ENCODE measurements around the gene HOXD8. TPM values are rescaled to one million over a fixed set of nuclear protein-coding genes. Genes with fewer than 3 reads are reported as not detected.

The HOXD8 gene
- total RNA-seq, 1 donor from 2014 or later, result not detected

DNA sequence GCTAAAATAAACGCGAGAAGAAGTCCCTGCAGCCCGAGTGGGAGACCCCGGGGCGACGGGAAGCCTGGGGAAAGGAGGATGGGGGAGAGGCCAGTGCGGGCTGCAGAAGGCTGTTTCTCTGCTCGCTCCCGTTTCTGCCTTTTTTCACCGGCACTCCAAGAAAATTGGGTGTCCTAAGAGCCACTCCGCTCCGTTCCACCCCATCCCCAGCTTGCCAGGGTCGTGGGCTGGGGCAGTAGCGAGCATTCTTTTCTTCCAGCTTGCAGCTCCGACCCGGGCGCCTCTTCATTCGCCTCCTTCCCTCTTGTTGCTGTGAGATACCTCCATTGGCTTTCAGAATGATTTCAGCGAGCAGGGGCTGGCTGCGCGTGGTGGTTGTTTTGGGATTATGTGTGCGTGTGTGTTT, 28.7 kb downstream of the HOXD8 start:
- H4K20me1 ChIP-seq (ENCODE audit: insufficient read depth, low read length), result no peaks in the 10 kb centered on the region
- peaks cover 86% of the 10 kb centered on the region for H3K27me3 Mint-ChIP-seq (ENCODE audit: low read depth, unreplicated experiment)
- peak overlapping the region; percentile 42 for H3K27ac ChIP-seq (ENCODE audit: low read depth, low read length)
- H3K9me3 ChIP-seq (ENCODE audit: insufficient read depth, low read depth, low read length), result peaks cover 4% of the 10 kb centered on the region
- no peaks in the 10 kb centered on the region for H3K4me1 Mint-ChIP-seq (ENCODE audit: low read depth, unreplicated experiment)
- no peak for FAIRE-seq
- H3K4me2 ChIP-seq (ENCODE audit: low read length), result peak overlapping the region; percentile 82
- H3K27me3 ChIP-seq (ENCODE audit: insufficient read depth, low read length), result peaks cover 88% of the 10 kb centered on the region
- no peak for DNase-seq (ENCODE audit: low read depth)
- peak overlapping the region; percentile 36 for H3K4me3 ChIP-seq (ENCODE audit: insufficient read depth, low read depth, low read length)
- H2AFZ ChIP-seq (ENCODE audit: low read depth, low read length), result no peak overlapping the region
- peak overlapping the region; percentile 70 for H3K9ac ChIP-seq (ENCODE audit: low read length)
- H3K9me3 Mint-ChIP-seq (ENCODE audit: unreplicated experiment), result peaks cover 21% of the 10 kb centered on the region
- peaks cover 3% of the 10 kb centered on the region for H3K36me3 Mint-ChIP-seq (ENCODE audit: low read depth, unreplicated experiment)
- TF ChIP-seq, protein P1, sequence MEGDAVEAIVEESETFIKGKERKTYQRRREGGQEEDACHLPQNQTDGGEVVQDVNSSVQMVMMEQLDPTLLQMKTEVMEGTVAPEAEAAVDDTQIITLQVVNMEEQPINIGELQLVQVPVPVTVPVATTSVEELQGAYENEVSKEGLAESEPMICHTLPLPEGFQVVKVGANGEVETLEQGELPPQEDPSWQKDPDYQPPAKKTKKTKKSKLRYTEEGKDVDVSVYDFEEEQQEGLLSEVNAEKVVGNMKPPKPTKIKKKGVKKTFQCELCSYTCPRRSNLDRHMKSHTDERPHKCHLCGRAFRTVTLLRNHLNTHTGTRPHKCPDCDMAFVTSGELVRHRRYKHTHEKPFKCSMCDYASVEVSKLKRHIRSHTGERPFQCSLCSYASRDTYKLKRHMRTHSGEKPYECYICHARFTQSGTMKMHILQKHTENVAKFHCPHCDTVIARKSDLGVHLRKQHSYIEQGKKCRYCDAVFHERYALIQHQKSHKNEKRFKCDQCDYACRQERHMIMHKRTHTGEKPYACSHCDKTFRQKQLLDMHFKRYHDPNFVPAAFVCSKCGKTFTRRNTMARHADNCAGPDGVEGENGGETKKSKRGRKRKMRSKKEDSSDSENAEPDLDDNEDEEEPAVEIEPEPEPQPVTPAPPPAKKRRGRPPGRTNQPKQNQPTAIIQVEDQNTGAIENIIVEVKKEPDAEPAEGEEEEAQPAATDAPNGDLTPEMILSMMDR (IDR thresholded peaks at IDR 0.05; ENCODE audit: insufficient read depth, low read depth, low read length), result no peak
- TF ChIP-seq EZH2 (IDR thresholded peaks at IDR 0.05; ENCODE audit: insufficient read depth, low read length), result no peak
- peaks cover 2% of the 10 kb centered on the region for H3K4me1 ChIP-seq (ENCODE audit: insufficient read depth, low read length)
- no peaks in the 10 kb centered on the region for H3K36me3 ChIP-seq (ENCODE audit: insufficient read depth, low read length)
- no peaks in the 10 kb centered on the region for H3K79me2 ChIP-seq (ENCODE audit: insufficient read depth, low read length)
- H3K4me3 Mint-ChIP-seq (ENCODE audit: unreplicated experiment), result no peak overlapping the region
- H3K27ac Mint-ChIP-seq (ENCODE audit: unreplicated experiment), result peak overlapping the region; percentile 38

DNA sequence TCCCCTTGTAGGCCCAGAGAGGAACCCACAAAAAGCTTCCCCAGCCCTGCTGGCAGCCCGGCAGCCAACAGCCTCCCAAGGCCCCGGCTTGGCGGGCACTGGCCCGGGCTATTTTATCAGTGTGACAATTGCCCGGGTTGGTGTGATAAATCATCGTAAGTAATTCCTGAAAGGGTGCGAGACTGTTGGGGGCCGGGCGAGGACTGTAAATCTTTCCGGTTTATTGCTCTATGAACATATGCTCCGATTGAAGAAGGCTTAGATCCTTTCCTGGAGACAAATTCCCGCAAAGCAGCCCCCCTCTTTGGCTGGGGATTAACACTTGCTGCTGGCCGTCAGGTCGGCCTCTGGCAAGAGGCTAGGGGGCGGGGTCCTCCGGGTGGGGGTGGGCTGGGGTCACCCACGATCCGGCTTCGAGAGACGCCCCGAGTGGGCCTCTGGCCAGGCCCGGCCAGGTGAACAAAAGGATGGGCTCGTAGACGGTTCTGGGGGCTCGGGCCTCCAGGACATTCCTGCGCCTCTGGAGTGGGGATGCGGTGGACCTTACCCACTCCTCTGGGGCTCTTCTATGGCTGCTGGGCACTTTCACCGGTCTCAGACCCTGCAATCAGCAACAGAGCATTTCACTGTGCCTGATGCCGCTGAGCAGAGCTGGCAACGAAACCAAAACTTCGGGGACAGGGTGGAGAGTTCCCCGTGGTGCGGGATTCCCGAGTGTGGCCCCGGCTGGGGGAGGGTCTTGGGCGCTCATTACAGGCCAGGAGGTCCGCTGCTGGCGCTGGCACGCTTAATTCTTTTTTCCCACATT, 29.6 kb downstream of the HOXD8 start:
- no peak for FAIRE-seq
- DNase-seq (ENCODE audit: low read depth), result no peak
- no peaks in the 10 kb centered on the region for H4K20me1 ChIP-seq (ENCODE audit: insufficient read depth, low read length)
- H3K27ac ChIP-seq (ENCODE audit: low read depth, low read length), result peak overlapping the region; percentile 19
- H3K79me2 ChIP-seq (ENCODE audit: insufficient read depth, low read length), result no peaks in the 10 kb centered on the region
- H3K4me3 ChIP-seq (ENCODE audit: insufficient read depth, low read depth, low read length), result no peak overlapping the region
- no peak overlapping the region for H2AFZ ChIP-seq (ENCODE audit: low read depth, low read length)
- Mint-ChIP-seq H3K4me3 (ENCODE audit: unreplicated experiment) (no peak overlapping the region), H3K27me3 (ENCODE audit: low read depth, unreplicated experiment) (peaks cover 86% of the 10 kb centered on the region), H3K36me3 (ENCODE audit: low read depth, unreplicated experiment) (peaks cover 4% of the 10 kb centered on the region), H3K4me1 (ENCODE audit: low read depth, unreplicated experiment) (no peaks in the 10 kb centered on the region), H3K9me3 (ENCODE audit: unreplicated experiment) (peaks cover 22% of the 10 kb centered on the region), H3K27ac (ENCODE audit: unreplicated experiment) (no peak overlapping the region)
- H3K9me3 ChIP-seq (ENCODE audit: insufficient read depth, low read depth, low read length), result peaks cover 2% of the 10 kb centered on the region
- peak overlapping the region; percentile 52 for H3K9ac ChIP-seq (ENCODE audit: low read length)
- peaks cover 3% of the 10 kb centered on the region for H3K4me1 ChIP-seq (ENCODE audit: insufficient read depth, low read length)
- TF ChIP-seq, protein P1 (IDR thresholded peaks at IDR 0.05; ENCODE audit: insufficient read depth, low read depth, low read length), result no peak
- peak; percentile 50 for TF ChIP-seq EZH2 (IDR thresholded peaks at IDR 0.05; ENCODE audit: insufficient read depth, low read length)
- peaks cover 89% of the 10 kb centered on the region for H3K27me3 ChIP-seq (ENCODE audit: insufficient read depth, low read length)
- peak overlapping the region; percentile 82 for H3K4me2 ChIP-seq (ENCODE audit: low read length)
- H3K36me3 ChIP-seq (ENCODE audit: insufficient read depth, low read length), result no peaks in the 10 kb centered on the region
